ENCODE results near the gene ALKBH1.
"Not testable (repeated sequence)": the region's sequence is repeated elsewhere in the genome, so short reads cannot be mapped to it uniquely, and the experiment has no call there.

Gene ALKBH1

GRCh38 chr14:77641534-77642341 is 66.1 kb downstream of the ALKBH1 start:
- TF ChIP-seq ELF4 (IDR thresholded peaks at IDR 0.05) (no peak), FOXK2 (IDR thresholded peaks at IDR 0.05) (no peak), SP1 (IDR thresholded peaks at IDR 0.05) (no peak), LEF1 (IDR thresholded peaks at IDR 0.05; ENCODE audit: borderline replicate concordance) (no peak), TARDBP (IDR thresholded peaks at IDR 0.05) (no peak), HDGF (IDR thresholded peaks at IDR 0.05; ENCODE audit: borderline replicate concordance) (no peak), ARNT (IDR thresholded peaks at IDR 0.05) (no peak), FOXM1 (IDR thresholded peaks at IDR 0.05; ENCODE audit: borderline replicate concordance) (no peak), SUZ12 (IDR thresholded peaks at IDR 0.05) (no peak), NFRKB (IDR thresholded peaks at IDR 0.05) (no peak), CTBP1 (IDR thresholded peaks at IDR 0.05; ENCODE audit: borderline replicate concordance) (no peak), BHLHE40 (IDR thresholded peaks at IDR 0.05; ENCODE audit: borderline replicate concordance) (no peak), L3MBTL2 (conservative IDR thresholded peaks at IDR 0.05) (no peak), FOXA1 (IDR thresholded peaks at IDR 0.05) (no peak), ZNF384 (IDR thresholded peaks at IDR 0.05) (no peak)
- TF ChIP-seq, protein P1, sequence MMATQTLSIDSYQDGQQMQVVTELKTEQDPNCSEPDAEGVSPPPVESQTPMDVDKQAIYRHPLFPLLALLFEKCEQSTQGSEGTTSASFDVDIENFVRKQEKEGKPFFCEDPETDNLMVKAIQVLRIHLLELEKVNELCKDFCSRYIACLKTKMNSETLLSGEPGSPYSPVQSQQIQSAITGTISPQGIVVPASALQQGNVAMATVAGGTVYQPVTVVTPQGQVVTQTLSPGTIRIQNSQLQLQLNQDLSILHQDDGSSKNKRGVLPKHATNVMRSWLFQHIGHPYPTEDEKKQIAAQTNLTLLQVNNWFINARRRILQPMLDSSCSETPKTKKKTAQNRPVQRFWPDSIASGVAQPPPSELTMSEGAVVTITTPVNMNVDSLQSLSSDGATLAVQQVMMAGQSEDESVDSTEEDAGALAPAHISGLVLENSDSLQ (IDR thresholded peaks at IDR 0.05): no peak
- CTCF ChIA-PET: no interaction called here
- no peak for DNase-seq (ENCODE audit: extremely low spot score)
- POLR2A ChIA-PET: no interaction called here

DNA sequence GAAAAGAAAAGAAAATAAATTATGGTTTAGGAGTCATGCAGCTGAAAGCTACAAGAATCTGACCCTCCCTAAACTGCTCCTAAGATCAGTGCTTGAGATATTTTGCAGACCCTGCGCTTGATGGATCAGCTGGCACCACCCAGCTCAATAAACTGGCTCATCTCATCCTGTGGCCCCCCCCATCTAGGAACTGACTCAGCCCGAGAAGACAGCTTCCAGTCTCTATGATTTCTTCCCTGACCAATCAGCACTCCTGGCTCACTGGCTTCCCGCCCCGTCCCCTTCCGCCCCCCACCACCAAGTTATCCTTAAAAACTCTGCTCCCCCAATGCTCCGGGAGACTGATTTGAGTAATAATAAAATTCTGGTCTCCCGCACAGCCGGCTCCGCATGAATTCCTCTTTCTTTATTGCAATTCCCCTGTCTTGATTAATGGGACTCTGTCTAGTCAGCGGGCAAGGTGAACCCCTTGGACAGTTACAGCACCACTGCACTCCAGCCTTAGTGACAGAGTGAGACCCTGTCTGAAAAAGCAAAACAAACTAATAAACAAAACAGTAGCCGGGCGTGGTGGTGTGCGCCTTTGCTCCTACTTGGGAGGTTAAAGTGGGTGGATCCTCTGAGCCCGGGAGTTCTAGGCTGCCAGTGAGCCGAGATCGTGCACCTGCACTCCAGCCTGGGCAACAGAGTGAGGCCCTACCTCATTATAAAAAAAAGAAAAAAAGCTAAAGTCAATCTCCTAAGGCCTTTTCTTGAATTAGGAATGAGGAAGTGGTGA is 66.9 kb downstream of the ALKBH1 start:
- TF ChIP-seq HDGF (IDR thresholded peaks at IDR 0.05; ENCODE audit: borderline replicate concordance) (no peak), ZNF384 (IDR thresholded peaks at IDR 0.05) (no peak), FOXK2 (IDR thresholded peaks at IDR 0.05) (no peak), NFRKB (IDR thresholded peaks at IDR 0.05) (no peak), ELF4 (IDR thresholded peaks at IDR 0.05) (no peak), SUZ12 (IDR thresholded peaks at IDR 0.05) (no peak), FOXM1 (IDR thresholded peaks at IDR 0.05; ENCODE audit: borderline replicate concordance) (no peak), FOXA1 (IDR thresholded peaks at IDR 0.05) (no peak), SP1 (IDR thresholded peaks at IDR 0.05) (no peak), LEF1 (IDR thresholded peaks at IDR 0.05; ENCODE audit: borderline replicate concordance) (no peak), TARDBP (IDR thresholded peaks at IDR 0.05) (no peak), L3MBTL2 (conservative IDR thresholded peaks at IDR 0.05) (no peak), ARNT (IDR thresholded peaks at IDR 0.05) (no peak), BHLHE40 (IDR thresholded peaks at IDR 0.05; ENCODE audit: borderline replicate concordance) (no peak)
- TF ChIP-seq, protein P1 (IDR thresholded peaks at IDR 0.05): no peak
- no peak for DNase-seq (ENCODE audit: extremely low spot score)
- POLR2A ChIA-PET: no interaction called here
- CTCF ChIA-PET: no interaction called here

GRCh38 chr14:77638771-77639171 is 69.1 kb downstream of the ALKBH1 start:
- TF ChIP-seq HDGF (IDR thresholded peaks at IDR 0.05; ENCODE audit: borderline replicate concordance) (no peak), TARDBP (IDR thresholded peaks at IDR 0.05) (no peak), SUZ12 (IDR thresholded peaks at IDR 0.05) (no peak), FOXM1 (IDR thresholded peaks at IDR 0.05; ENCODE audit: borderline replicate concordance) (no peak), SP1 (IDR thresholded peaks at IDR 0.05) (no peak), NFRKB (IDR thresholded peaks at IDR 0.05) (no peak), ARNT (IDR thresholded peaks at IDR 0.05) (no peak), BHLHE40 (IDR thresholded peaks at IDR 0.05; ENCODE audit: borderline replicate concordance) (no peak), L3MBTL2 (conservative IDR thresholded peaks at IDR 0.05) (no peak), ELF4 (IDR thresholded peaks at IDR 0.05) (no peak), CTBP1 (IDR thresholded peaks at IDR 0.05; ENCODE audit: borderline replicate concordance) (no peak), ZNF384 (IDR thresholded peaks at IDR 0.05) (no peak), FOXA1 (IDR thresholded peaks at IDR 0.05) (no peak), LEF1 (IDR thresholded peaks at IDR 0.05; ENCODE audit: borderline replicate concordance) (no peak), FOXK2 (IDR thresholded peaks at IDR 0.05) (no peak)
- TF ChIP-seq, protein P1 (IDR thresholded peaks at IDR 0.05): no peak
- ChIA-PET CTCF (no interaction called here), POLR2A (no interaction called here)
- DNase-seq (ENCODE audit: extremely low spot score): no peak

DNA sequence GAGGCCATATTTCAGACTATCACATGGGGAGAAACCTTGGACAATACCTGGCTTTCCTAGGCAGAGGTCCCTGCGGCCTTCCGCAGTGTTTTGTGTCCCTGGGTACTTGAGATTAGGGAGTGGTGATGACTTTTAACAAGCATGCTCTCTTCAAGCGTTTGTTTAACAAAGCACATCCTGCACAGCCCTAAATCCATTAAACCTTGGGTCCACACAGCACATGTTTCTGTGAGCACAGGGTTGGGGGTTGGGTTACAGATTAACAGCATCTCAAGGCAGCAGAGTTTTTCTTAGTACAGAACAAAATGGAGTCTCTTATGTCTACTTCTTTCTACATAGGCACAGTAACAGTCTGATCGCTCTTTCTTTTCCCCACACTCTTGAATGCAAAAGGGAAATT is 72.0 kb downstream of the ALKBH1 start:
- DNase-seq (ENCODE audit: extremely low spot score); CTCF ChIA-PET; POLR2A ChIA-PET: not testable (repeated sequence)

DNA sequence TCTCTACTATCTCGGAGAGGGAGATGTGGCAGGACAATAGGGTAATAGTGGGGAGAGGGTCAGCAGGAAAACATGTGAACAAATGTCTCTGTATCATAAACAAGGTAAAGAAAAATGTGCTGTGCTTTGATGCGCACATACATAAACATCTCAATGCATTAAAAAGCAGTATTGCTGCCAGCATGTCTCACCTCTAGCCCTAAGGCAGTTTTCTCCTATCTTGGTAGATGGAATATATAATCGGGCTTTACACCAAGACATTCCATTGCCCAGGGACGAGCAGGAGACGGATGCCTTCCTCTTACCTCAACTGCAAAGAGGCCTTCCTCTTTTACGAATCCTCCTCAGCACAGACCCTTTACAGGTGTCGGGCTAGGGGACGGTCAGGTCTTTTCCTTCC is 72.4 kb downstream of the ALKBH1 start:
- DNase-seq (ENCODE audit: extremely low spot score); CTCF ChIA-PET; POLR2A ChIA-PET: not testable (repeated sequence)

GRCh38 chr14:77630111-77630510 is 77.7 kb downstream of the ALKBH1 start:
- DNase-seq (ENCODE audit: extremely low spot score): no peak
- TF ChIP-seq HDGF (IDR thresholded peaks at IDR 0.05; ENCODE audit: borderline replicate concordance) (no peak), NFRKB (IDR thresholded peaks at IDR 0.05) (no peak), CTBP1 (IDR thresholded peaks at IDR 0.05; ENCODE audit: borderline replicate concordance) (no peak), FOXM1 (IDR thresholded peaks at IDR 0.05; ENCODE audit: borderline replicate concordance) (no peak)
- TF ChIP-seq, protein P1 (IDR thresholded peaks at IDR 0.05): no peak
- ChIA-PET CTCF (no interaction called here), POLR2A (no interaction called here)

All from HEK293T (cell line).